GM12801 (cell line): ENCODE data around the gene CRISPLD2.

Source experiments
- TF ChIP-seq, protein P1 (sequence below): IDR thresholded peaks from one replicate; pipeline ENCODE4 v1.5.1; 2011; ENCODE audit warnings: control low read depth; ENCODE audit not compliant: insufficient read length; ENCODE audit errors: extremely low read depth

The CRISPLD2 gene

DNA sequence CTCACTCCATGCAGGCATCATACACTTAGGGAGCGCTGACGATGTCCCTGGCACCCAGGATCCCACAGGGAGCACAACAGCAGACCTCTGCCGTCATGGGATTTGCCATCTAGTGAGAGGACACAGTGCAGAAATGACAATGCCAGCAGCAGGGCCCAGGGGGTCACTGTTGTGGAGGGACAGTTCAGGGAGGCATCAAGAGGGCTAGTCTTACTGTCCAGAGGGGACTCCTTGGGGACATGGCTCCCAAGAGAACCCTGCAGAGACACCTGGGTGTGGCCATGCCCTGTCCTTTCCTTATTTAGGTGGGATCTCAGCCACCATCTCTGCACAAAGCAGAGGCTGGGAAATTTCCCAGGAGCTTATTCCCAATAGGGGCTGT, 73.7 kb downstream of the CRISPLD2 start:
- TF ChIP-seq, protein P1, sequence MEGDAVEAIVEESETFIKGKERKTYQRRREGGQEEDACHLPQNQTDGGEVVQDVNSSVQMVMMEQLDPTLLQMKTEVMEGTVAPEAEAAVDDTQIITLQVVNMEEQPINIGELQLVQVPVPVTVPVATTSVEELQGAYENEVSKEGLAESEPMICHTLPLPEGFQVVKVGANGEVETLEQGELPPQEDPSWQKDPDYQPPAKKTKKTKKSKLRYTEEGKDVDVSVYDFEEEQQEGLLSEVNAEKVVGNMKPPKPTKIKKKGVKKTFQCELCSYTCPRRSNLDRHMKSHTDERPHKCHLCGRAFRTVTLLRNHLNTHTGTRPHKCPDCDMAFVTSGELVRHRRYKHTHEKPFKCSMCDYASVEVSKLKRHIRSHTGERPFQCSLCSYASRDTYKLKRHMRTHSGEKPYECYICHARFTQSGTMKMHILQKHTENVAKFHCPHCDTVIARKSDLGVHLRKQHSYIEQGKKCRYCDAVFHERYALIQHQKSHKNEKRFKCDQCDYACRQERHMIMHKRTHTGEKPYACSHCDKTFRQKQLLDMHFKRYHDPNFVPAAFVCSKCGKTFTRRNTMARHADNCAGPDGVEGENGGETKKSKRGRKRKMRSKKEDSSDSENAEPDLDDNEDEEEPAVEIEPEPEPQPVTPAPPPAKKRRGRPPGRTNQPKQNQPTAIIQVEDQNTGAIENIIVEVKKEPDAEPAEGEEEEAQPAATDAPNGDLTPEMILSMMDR = no peak

DNA sequence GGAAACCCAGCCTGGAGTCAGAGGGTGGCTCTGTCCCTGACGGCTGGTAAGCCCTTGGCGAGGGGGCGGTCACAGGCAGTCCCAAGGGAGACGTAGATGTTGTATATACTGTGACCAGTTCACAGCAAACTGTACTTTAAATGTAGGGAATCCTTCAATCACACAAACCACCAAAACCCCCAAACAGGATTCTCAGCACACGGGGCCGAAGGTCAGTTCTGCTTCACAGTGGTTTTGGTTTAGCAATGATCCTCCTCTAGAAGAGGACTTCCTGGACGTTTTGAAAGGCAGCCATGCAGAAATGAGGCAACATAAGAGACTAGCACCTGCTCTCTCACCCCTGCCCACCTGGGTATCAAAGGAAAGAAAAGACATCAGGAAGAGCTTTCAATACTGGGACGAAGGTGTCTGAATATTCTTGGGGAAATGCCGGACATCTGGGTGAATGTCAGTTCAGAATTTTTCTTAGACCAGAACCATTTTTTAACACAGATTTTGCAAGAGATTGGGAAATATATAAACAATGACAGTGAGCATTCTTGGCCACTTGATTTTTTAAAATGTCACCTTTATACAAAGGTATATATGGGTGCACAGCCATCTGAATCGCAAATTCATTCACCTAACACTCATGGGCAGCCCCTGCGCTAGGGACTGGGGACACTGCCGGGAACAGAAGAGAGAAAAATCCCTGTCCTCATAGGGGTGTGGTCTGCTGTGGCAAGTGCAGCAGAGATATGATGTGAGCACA, 74.2 kb downstream of the CRISPLD2 start:
- TF ChIP-seq, protein P1 = no peak

DNA sequence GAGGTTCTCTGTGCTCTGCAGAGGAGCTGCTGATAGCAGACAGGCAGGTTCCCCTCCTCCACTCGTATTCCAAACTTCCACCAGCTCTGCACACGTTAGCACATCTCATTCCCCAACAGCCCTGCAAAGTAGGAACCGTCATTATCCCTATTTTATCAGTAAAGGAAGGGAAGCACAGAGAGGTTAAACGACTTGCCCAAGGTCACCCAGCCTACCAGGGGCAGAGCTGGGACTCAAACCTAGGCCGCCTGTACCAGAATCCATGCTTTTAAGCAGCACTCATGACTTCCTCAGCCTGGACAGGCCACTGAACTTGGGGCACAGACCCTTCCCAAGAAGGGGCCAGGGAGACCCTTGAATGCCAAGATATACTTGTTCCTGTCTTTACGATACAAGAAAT, 75.2 kb downstream of the CRISPLD2 start:
- TF ChIP-seq, protein P1 = no peak

DNA sequence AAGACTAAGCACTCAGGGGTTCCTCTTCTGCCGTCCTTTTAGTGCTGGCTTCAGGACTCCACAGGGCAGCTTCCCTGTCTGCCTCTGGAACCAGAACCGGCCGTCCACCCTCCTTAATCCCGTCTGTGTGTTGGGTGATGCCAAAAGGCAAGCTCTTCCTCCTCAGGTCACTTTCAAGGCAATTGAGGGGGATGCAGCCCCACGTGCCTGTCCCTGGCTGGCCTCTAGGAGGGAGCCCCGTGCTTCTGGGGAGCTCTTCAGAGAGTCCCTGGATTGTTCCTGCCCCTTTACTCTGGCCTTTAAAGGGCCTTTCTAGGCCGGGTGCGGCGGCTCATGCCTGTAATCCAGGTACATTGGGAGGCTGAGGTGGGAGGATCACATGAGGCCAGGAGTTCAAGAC, 77.1 kb downstream of the CRISPLD2 start:
- TF ChIP-seq, protein P1 = no peak

DNA sequence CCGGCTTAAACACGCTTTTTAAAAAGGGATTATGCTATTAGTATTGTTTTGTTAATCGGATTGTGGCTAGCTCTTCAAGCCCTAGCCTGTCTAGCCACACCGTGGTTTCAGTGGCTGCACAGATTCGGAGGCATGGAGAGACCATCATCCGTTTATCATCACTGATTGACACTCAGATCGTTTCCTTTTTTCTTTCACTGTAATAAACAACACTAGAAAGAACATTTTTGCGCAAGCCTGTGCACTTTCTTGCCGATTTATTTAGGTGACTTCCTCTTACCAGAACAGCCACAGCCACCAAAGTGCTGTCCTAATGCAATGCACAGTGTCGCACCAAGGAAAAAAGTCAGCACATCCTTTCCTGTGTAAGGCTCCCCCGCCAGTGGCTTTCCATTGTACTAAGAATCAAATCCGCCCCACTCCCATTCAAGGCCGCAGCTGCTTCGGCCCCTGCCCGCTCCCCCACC, 78.2 kb downstream of the CRISPLD2 start:
- TF ChIP-seq, protein P1 = no peak

DNA sequence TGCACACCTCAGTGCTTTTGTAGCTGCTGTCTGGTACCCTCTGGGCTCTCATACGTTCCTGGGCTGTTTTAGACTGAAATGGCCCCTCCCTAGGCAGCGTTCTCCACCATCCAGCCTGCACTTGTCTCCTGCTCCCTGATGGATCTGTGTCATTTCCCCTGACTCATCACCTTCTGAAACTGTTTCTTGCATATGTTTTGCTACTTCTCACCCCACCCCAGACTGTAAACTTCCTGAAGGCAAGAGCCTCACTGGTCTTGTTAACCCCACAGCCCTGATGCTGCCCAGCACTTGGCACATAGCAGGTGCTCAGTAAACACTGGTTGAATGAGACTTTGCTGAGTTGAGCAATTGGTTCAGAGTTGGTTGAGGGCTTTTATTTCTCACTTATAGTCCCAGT, 78.7 kb downstream of the CRISPLD2 start:
- TF ChIP-seq, protein P1 = no peak

DNA sequence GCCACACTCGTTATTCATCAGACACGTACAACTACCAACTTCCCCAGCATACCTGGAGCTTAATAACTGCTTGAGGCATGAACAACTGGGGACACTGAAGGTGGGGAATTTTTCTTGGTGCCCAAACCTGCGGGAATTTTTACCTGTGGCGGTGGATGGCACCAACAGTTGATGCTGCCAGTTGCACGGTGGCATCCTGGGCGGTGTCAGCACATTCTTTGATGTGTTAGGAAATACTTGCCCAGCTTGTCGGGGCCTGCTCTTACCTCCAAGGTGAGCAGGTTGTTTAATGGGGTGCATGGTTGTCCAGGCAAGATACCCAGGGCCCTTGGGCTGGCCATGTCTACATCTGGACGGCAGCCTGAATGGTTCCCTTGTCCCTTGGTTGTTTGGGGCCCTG, 79.6 kb downstream of the CRISPLD2 start:
- TF ChIP-seq, protein P1 = no peak
